ENCODE measurements around the gene CFAP54.

The CFAP54 gene

GRCh38 chr12:96474206-96474605 lies 15.2 kb upstream of the CFAP54 start:
- POLR2A ChIA-PET (ENCODE audit: low non-redundant PET) = no interaction called here
- CTCF ChIA-PET = no interaction called here
- TF ChIP-seq CTCF (conservative IDR thresholded peaks at IDR 0.05; ENCODE audit: low read depth) = no peak
- H3K27ac ChIP-seq = no peak overlapping the region
- no peak for DNase-seq (ENCODE audit: low spot score)

- no peak for TF ChIP-seq CTCF (conservative IDR thresholded peaks at IDR 0.05; ENCODE audit: low read depth)
- POLR2A ChIA-PET (ENCODE audit: low non-redundant PET) = no interaction called here
- no peak overlapping the region for H3K27ac ChIP-seq
- DNase-seq (ENCODE audit: low spot score) = no peak
- CTCF ChIA-PET = no interaction called here
Measured at GRCh38 chr12:96478011-96478410, 11.4 kb upstream of the CFAP54 start.

- CTCF ChIA-PET = no interaction called here
- no peak for DNase-seq (ENCODE audit: low spot score)
- H3K27ac ChIP-seq = no peak overlapping the region
- TF ChIP-seq CTCF (conservative IDR thresholded peaks at IDR 0.05; ENCODE audit: low read depth) = no peak
- POLR2A ChIA-PET (ENCODE audit: low non-redundant PET) = interaction anchor here (0.5 kb wide), 1 partner anchor 66 kb away, joined by 4 read pairs; no protein-coding TSS in a partner anchor
Measured at GRCh38 chr12:96482086-96482485, 7.3 kb upstream of the CFAP54 start.

GRCh38 chr12:96483116-96483515 lies 6.3 kb upstream of the CFAP54 start:
- CTCF ChIA-PET = no interaction called here
- no peak overlapping the region for H3K27ac ChIP-seq
- POLR2A ChIA-PET (ENCODE audit: low non-redundant PET) = no interaction called here
- no peak for DNase-seq (ENCODE audit: low spot score)
- TF ChIP-seq CTCF (conservative IDR thresholded peaks at IDR 0.05; ENCODE audit: low read depth) = no peak

GRCh38 chr12:96486751-96487613 lies 2.4 kb upstream of the CFAP54 start:
- ChIA-PET CTCF (interaction anchor here (0.7 kb wide), 1 partner anchor 67 kb away, joined by 4 read pairs; no protein-coding TSS in a partner anchor), POLR2A (ENCODE audit: low non-redundant PET) (no interaction called here)

GRCh38 chr12:96487634-96488033 lies 1.7 kb upstream of the CFAP54 start:
- no peak for DNase-seq (ENCODE audit: low spot score)
- ChIA-PET CTCF (interaction anchor here (0.7 kb wide), 1 partner anchor 67 kb away, joined by 4 read pairs; no protein-coding TSS in a partner anchor), POLR2A (ENCODE audit: low non-redundant PET) (no interaction called here)
- TF ChIP-seq CTCF (conservative IDR thresholded peaks at IDR 0.05; ENCODE audit: low read depth) = no peak
- no peak overlapping the region for H3K27ac ChIP-seq

More at GRCh38 chr12:96486751-96487613, 2.4 kb upstream of the CFAP54 start:
- peak overlapping the region; percentile 74 for H3K27ac ChIP-seq
- peak; percentile 73 for DNase-seq (ENCODE audit: low spot score)
- no peak for TF ChIP-seq CTCF (conservative IDR thresholded peaks at IDR 0.05; ENCODE audit: low read depth)
